HFF-Myc (cell line): Measurements from ENCODE around the gene ABHD12.
"Not testable (repeated sequence)": the region's sequence is repeated elsewhere in the genome, so short reads cannot be mapped to it uniquely, and the experiment has no call there.

Experiments used
- DNase-seq: peaks from one replicate; pipeline ENCODE4 v3.0.0-alpha.2; 2011; ENCODE audit warnings: low read depth; ENCODE audit errors: extremely low read depth
- H3K4me3 ChIP-seq: replicated peaks from 2 replicates; pipeline ENCODE4 v1.5.1; 2011; ENCODE audit warnings: low read depth, mild to moderate bottlenecking, control low read depth, low read length
- TF ChIP-seq, protein P1 (sequence below): IDR thresholded peaks from 2 replicates; pipeline ENCODE4 v1.5.1; 2012; ENCODE audit warnings: mild to moderate bottlenecking, low read depth, low read length, control low read depth; ENCODE audit errors: missing control alignments

ABHD12 gene

DNA sequence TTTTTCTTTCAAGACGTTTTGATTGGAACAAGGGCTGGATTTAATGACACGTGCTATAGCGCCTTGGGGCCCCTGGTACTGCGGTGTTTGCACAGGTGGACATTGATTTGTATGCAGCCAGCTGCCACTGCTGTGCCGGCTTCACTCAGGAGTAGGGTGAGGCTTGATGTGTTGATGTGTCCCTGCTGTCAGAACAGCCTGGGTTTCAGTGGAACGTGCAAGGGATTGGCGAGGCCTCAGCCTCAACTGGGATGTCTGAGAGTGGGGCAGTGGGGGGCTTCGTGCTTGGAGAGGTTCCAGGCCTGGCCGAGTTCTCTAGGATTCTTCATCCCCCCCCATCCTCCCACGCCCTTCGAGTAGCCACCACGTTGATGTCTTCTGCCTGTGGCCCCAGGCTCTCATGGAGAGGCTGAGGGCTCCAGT is 119.8 kb downstream of the ABHD12 start:
- H3K4me3 ChIP-seq = no peak overlapping the region
- no peak for DNase-seq
- TF ChIP-seq, protein P1, sequence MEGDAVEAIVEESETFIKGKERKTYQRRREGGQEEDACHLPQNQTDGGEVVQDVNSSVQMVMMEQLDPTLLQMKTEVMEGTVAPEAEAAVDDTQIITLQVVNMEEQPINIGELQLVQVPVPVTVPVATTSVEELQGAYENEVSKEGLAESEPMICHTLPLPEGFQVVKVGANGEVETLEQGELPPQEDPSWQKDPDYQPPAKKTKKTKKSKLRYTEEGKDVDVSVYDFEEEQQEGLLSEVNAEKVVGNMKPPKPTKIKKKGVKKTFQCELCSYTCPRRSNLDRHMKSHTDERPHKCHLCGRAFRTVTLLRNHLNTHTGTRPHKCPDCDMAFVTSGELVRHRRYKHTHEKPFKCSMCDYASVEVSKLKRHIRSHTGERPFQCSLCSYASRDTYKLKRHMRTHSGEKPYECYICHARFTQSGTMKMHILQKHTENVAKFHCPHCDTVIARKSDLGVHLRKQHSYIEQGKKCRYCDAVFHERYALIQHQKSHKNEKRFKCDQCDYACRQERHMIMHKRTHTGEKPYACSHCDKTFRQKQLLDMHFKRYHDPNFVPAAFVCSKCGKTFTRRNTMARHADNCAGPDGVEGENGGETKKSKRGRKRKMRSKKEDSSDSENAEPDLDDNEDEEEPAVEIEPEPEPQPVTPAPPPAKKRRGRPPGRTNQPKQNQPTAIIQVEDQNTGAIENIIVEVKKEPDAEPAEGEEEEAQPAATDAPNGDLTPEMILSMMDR = no peak

DNA sequence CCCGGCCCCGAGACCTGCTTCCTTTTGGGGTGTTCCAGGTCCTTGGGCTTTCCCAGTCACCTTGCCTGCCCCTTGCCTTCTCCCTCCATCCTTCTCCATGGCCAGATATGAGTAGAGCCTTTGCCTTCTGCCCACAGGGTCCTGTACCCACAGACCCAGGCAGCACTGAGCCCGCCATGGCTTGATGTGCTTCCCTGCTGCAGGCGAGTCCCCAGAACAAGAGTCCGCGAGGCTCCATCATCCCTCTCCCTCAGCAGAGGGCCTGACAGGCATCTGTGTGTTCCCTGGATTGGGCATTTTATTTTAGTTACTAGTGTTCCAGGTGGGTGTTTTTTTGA is 120.8 kb downstream of the ABHD12 start:
- no peak for DNase-seq
- TF ChIP-seq, protein P1 = no peak
- H3K4me3 ChIP-seq = no peak overlapping the region

DNA sequence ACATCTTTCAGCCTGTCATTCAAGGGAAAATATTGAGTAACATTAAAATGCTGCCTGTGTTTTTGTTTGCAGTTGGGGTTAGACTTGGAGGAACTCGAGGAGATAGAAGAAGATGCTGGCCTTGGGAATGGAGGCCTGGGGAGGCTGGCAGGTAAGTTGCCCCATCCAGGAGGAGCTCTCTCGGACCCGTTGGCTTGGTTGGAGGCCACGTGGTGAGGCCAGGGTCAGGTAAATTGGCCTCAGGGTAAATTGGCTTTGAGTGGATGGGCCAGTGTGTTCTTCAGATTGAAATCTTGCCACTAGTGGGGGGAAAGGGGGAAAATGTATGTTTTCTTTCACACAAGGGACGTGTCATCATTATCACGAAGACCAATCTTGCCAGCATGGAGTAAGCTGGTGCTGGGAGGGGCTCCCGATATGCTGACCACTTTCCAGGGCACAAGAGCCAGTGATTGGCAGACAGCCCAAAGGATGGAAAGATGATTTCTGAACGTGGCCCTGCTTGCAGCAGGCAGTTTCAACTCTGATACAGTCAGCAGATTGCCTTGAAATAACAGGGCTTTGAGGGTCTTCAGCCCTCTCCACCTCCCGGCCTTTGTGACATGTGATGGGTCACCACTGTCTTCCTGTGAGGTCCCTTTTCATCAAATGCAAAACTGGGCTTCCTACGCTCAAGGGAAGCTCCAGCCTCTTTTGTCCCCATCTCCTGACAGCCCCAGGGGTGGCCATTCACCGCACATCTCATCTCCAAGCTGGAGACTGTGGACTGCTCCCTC is 121.4 kb downstream of the ABHD12 start:
- TF ChIP-seq, protein P1 = no peak
- H3K4me3 ChIP-seq = no peak overlapping the region
- no peak for DNase-seq

DNA sequence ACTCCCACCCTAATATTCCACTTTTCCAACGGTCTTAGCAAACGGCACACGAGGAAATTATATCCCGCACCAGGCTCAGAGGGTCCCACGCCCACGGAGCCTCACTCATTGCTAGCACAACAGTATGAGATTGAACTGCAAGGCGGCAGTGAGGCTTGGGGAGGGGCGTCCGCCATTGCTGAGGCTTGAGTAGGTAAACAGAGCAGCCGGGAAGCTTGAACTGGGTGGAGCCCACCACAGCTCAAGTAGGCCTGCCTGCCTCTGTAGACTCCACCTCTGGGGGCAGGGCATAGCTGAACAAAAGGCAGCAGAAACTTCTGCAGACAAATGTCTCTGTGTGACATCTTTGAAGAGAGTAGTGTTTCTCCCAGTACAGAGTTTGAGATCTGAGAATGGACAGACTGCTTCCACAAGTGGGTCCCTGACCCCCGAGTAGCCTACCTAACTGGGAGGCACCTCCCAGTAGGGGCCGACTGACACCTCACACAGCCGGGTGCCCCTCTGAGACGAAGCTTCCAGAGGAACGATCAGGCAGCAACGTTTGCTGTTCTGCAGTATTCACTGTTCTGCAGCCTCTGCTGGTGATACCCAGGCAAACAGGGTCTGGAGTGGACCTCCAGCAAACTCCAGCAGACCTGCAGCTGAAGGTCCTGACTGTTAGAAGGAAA is 129.7 kb downstream of the ABHD12 start:
- not testable (repeated sequence) for DNase-seq, H3K4me3 ChIP-seq

DNA sequence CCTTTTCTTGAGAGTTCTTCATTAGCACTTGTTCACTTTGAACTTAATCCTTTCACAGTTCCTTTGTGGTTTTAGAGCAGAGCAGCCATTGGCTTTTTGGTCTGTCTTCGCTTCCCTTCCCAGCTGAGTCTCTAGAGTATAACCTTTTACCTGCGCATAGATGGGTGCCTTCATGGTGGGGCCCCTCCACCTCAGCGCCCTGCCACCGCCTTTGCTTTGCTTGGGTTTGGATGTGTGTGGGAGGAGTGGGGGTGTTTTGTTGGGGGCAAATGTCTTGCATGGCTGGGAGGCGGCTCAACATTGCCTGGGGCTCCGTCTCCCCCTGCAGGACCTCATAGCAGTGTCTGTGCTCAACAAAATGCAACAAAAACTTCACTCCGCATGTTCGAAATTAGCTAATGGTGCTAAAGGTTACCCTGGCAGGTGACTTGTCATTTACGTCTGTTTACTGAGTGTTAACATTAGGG is 130.8 kb downstream of the ABHD12 start:
- DNase-seq = no peak
- H3K4me3 ChIP-seq = no peak overlapping the region
- TF ChIP-seq, protein P1 = no peak

DNA sequence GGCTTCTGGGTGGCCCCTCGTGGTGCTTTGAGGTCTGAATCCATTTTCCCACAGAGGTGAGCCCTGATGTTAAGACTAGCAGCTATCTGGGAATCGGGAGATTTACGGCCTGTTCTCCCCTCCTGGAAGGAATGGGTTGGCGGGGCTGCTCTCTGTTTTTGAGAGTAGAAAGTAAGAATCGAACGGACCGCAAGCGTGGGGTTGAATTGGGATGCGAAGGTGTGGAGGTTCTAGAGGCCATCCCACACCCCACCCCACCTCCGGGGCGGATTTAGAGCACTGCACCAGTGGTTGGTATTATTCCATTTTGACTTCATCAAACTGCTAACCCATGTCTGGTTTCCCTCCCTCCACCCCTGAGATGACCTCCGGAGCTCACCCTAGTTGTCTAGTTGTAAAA is 131.3 kb downstream of the ABHD12 start:
- H3K4me3 ChIP-seq = no peak overlapping the region
- TF ChIP-seq, protein P1 = no peak
- no peak for DNase-seq

DNA sequence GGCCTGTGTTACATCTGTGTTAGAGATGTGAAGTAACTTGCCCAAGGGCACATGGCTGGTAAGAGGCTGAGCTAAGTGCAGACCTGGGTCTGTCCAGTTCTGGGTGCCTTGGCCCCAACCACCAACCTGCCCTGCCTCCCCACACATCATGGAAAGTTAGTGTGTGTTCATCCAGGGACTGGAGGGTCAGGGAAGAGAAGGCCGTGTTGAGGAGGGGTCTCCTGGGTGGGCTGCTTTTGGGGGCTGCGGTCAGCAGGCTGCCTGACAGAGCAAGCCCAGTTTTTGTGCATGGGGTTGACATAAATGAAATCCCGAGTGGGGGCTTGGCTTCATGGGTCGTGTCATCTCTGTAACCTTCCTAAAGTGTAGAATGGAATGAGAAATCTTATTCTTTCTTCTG is 131.8 kb downstream of the ABHD12 start:
- no peak overlapping the region for H3K4me3 ChIP-seq
- DNase-seq = no peak
- TF ChIP-seq, protein P1 = no peak
